GM23338 (cell line): ENCODE data around the gene TYRP1. TPM values are rescaled to one million over a fixed set of nuclear protein-coding genes. Genes with fewer than 3 reads are reported as not detected.

Experiments used
- ATAC-seq: fragments of 200-7000 bp; cut with Tn5 transposase; 3 replicates; pipeline ENCODE4 v1.9.1; 2020
- DNase-seq: peaks from one replicate; pipeline ENCODE4 v3.0.0-alpha.2; 2015; ENCODE audit warnings: low spot score
- H2AFZ ChIP-seq: fragments of 200-600 bp; sonication (generic); 2 replicates; pipeline ENCODE4 v1.8.0; 2016; ENCODE audit warnings: antibody characterized with exemption, mild to moderate bottlenecking, moderate library complexity
- H3F3A ChIP-seq: fragments of 200-600 bp; sonication (generic); replicated peaks from 2 replicates; pipeline ENCODE4 v1.8.0; 2017; ENCODE audit warnings: antibody characterized with exemption, mixed run types, low read depth
- H3K27ac ChIP-seq: fragments of 200-600 bp; sonication (generic); 2 replicates; pipeline ENCODE4 v1.6.1; 2016; ENCODE audit warnings: low read depth
- H3K27me3 ChIP-seq: fragments of 200-600 bp; sonication (generic); 2 replicates; pipeline ENCODE4 v1.8.0; 2016; ENCODE audit warnings: mild to moderate bottlenecking, mixed run types, moderate library complexity; ENCODE audit not compliant: insufficient read depth
- H3K36me3 ChIP-seq: fragments of 200-600 bp; sonication (generic); 2 replicates; pipeline ENCODE4 v1.8.0; 2016; ENCODE audit warnings: mild to moderate bottlenecking; ENCODE audit not compliant: insufficient read depth
- H3K4me1 ChIP-seq: fragments of 200-600 bp; sonication (generic); 2 replicates; pipeline ENCODE4 v1.8.0; 2016; ENCODE audit warnings: mild to moderate bottlenecking, moderate library complexity; ENCODE audit not compliant: insufficient read depth
- H3K4me2 ChIP-seq: fragments of 200-600 bp; sonication (generic); 2 replicates; pipeline ENCODE4 v1.7.1; 2017; ENCODE audit warnings: mixed run types
- H3K4me3 ChIP-seq: fragments of 200-600 bp; sonication (generic); 2 replicates; pipeline ENCODE4 v1.6.1; 2016; ENCODE audit warnings: mixed run types
- H3K79me2 ChIP-seq: fragments of 200-600 bp; sonication (generic); replicated peaks from 2 replicates; pipeline ENCODE4 v1.8.0; 2017; ENCODE audit warnings: mild to moderate bottlenecking; ENCODE audit not compliant: insufficient read depth
- H3K9me2 ChIP-seq: fragments of 200-600 bp; sonication (generic); 2 replicates; pipeline ENCODE4 v1.8.0; 2017; ENCODE audit not compliant: insufficient read depth
- H4K20me1 ChIP-seq: fragments of 200-600 bp; sonication (generic); replicated peaks from 2 replicates; pipeline ENCODE4 v1.8.0; 2017; ENCODE audit warnings: mild to moderate bottlenecking; ENCODE audit not compliant: insufficient read depth
- H3K27ac Mint-ChIP-seq: 2 replicates; pipeline ENCODE4 v1.8.0; 2020; ENCODE audit warnings: inconsistent platforms, mild to moderate bottlenecking, moderate library complexity, mixed read lengths
- H3K27me3 Mint-ChIP-seq: 3 replicates; pipeline ENCODE4 v1.8.0; 2022; ENCODE audit warnings: low read depth, mild to moderate bottlenecking, moderate library complexity, mixed read lengths, inconsistent platforms; ENCODE audit not compliant: insufficient read depth, poor library complexity
- H3K36me3 Mint-ChIP-seq: 3 replicates; pipeline ENCODE4 v1.8.0; 2021; ENCODE audit warnings: low read depth, mild to moderate bottlenecking, inconsistent platforms, moderate library complexity, mixed read lengths
- H3K4me1 Mint-ChIP-seq: 3 replicates; pipeline ENCODE4 v1.8.0; 2020; ENCODE audit warnings: mild to moderate bottlenecking, inconsistent platforms, mixed read lengths
- H3K4me3 Mint-ChIP-seq: 3 replicates; pipeline ENCODE4 v1.8.0; 2021; ENCODE audit warnings: moderate library complexity, mild to moderate bottlenecking, inconsistent platforms, mixed read lengths
- H3K9me3 Mint-ChIP-seq: 3 replicates; pipeline ENCODE4 v1.8.0; 2020; ENCODE audit warnings: moderate library complexity, mild to moderate bottlenecking, inconsistent platforms, mixed read lengths
- CREB1 ChIP-seq: fragments of 250-450 bp; sonication (Bioruptor Pico); IDR thresholded peaks from 2 replicates; pipeline ENCODE4 v1.5.0; 2020; ENCODE audit warnings: low read depth, mild to moderate bottlenecking, moderate library complexity
- EZH2 ChIP-seq: fragments of 200-600 bp; sonication (generic); IDR thresholded peaks from one replicate; pipeline ENCODE4 v1.8.0; 2017; ENCODE audit warnings: antibody characterized with exemption, mild to moderate bottlenecking, low read depth; ENCODE audit not compliant: unreplicated experiment
- EZH2phosphoT487 ChIP-seq: fragments of 200-600 bp; sonication (generic); IDR thresholded peaks from one replicate; pipeline ENCODE4 v1.8.1; 2018; ENCODE audit warnings: antibody characterized with exemption; ENCODE audit not compliant: unreplicated experiment
- JUNB ChIP-seq: IDR thresholded peaks from one replicate; pipeline ENCODE4 v1.6.1; 2016; ENCODE audit warnings: antibody characterized with exemption; ENCODE audit not compliant: unreplicated experiment
- NANOG ChIP-seq: IDR thresholded peaks from 2 replicates; pipeline ENCODE4 v1.6.1; 2016; ENCODE audit warnings: antibody characterized with exemption, borderline replicate concordance
- POLR2AphosphoS5 ChIP-seq: IDR thresholded peaks from 2 replicates; pipeline ENCODE4 v1.6.1; 2016; ENCODE audit warnings: antibody characterized with exemption, low read depth
- STAT1 ChIP-seq: IDR thresholded peaks from one replicate; pipeline ENCODE4 v1.6.1; 2016; ENCODE audit warnings: antibody characterized with exemption; ENCODE audit not compliant: unreplicated experiment
- ZNF114 ChIP-seq: fragments of 250-450 bp; sonication (Bioruptor Pico); IDR thresholded peaks from 2 replicates; pipeline ENCODE4 v1.5.0; 2020; ENCODE audit warnings: mild to moderate bottlenecking, moderate library complexity
- ZNF331 ChIP-seq: fragments of 250-450 bp; sonication (Bioruptor Pico); IDR thresholded peaks from 2 replicates; pipeline ENCODE4 v1.5.0; 2020; ENCODE audit warnings: low read depth, mild to moderate bottlenecking, moderate library complexity
- polyA plus RNA-seq: library from polyadenylated mRNA; unstranded; fragments of >200 nt; fragmentation: Nextera tagmentation; extraction: Ambion mirVana; gene quantifications from 2 replicates; pipeline ENCODE4 v1.2.1, GENCODE V29; 2016
- total RNA-seq: library from RNA; depleted of rRNA; stranded (reverse); fragments of >200 nt; shearing (Covaris generic); gene quantifications from 2 replicates; pipeline ENCODE4 v1.2.3, GENCODE V29; 2014
- TF ChIP-seq, protein P1 (sequence below), 2 experiments: fragments of 200-600 bp in 1 of 2; sonication (generic) in 1 of 2; conservative IDR thresholded peaks; 2 replicates each; pipeline versions ENCODE4 v1.5.1 to v1.6.1; 2016 to 2017; ENCODE audit warnings: antibody characterized with exemption in 2 of 2, low read depth in 2 of 2, mild to moderate bottlenecking in 2 of 2, moderate library complexity in 1 of 2
- TF ChIP-seq, protein P2 (sequence below): IDR thresholded peaks from 2 replicates; pipeline ENCODE4 v1.6.1; 2016; ENCODE audit warnings: antibody characterized with exemption
- TF ChIP-seq, protein P3 (sequence below): IDR thresholded peaks from one replicate; pipeline ENCODE4 v1.6.1; 2018; ENCODE audit warnings: antibody characterized with exemption; ENCODE audit not compliant: unreplicated experiment
- TF ChIP-seq, protein P4 (sequence below): fragments of 250-450 bp; sonication (Bioruptor Pico); IDR thresholded peaks from 2 replicates; pipeline ENCODE4 v1.5.0; 2020; ENCODE audit warnings: mild to moderate bottlenecking, moderate library complexity

Gene TYRP1
- total and polyA plus RNA-seq, 2 experiments from 2014 or later: not detected

DNA sequence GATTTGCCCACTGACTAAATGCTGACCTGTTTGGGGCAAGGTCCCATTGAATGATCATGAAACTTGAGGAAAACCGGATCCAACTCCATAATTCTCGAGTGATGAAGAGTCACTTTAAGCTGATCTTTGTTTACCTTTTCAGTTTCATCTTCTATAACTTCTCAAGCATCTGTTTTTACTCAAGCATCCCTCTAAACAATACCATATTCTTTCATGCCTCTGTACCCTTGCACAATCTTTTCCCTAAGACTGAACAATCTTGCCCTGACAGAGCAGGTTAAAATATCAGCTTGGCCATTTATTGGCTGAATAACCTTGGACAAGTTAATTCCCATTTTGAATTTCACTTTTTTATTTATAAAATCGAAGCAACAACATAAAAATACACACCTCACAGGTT is 39.8 kb downstream of the TYRP1 start:
- no peaks in the 10 kb centered on the region for H3K36me3 ChIP-seq

More for the DNA sequence above, 39.8 kb downstream of the TYRP1 start:
- Mint-ChIP-seq H3K4me3 (no peak overlapping the region), H3K27ac (no peak overlapping the region), H3K27me3 (no peaks in the 10 kb centered on the region), H3K9me3 (peaks cover 9% of the 10 kb centered on the region; the same call in 2 of the 3 replicates), H3K36me3 (peaks cover 3% of the 10 kb centered on the region; the same call in 1 of the 3 replicates), H3K4me1 (no peaks in the 10 kb centered on the region; the same call in 2 of the 3 replicates)
- Histone ChIP-seq H3K27ac (no peak overlapping the region), H3F3A (no peaks in the 10 kb centered on the region), H4K20me1 (no peaks in the 10 kb centered on the region), H3K9me2 (no peaks in the 10 kb centered on the region; the same call in 1 of the 2 replicates), H3K4me2 (no peak overlapping the region), H2AFZ (no peak overlapping the region), H3K4me1 (no peaks in the 10 kb centered on the region), H3K27me3 (no peaks in the 10 kb centered on the region), H3K79me2 (no peaks in the 10 kb centered on the region), H3K4me3 (no peak overlapping the region)
- DNase-seq (no peak), ATAC-seq (no peak)
- TF ChIP-seq, protein P1, sequence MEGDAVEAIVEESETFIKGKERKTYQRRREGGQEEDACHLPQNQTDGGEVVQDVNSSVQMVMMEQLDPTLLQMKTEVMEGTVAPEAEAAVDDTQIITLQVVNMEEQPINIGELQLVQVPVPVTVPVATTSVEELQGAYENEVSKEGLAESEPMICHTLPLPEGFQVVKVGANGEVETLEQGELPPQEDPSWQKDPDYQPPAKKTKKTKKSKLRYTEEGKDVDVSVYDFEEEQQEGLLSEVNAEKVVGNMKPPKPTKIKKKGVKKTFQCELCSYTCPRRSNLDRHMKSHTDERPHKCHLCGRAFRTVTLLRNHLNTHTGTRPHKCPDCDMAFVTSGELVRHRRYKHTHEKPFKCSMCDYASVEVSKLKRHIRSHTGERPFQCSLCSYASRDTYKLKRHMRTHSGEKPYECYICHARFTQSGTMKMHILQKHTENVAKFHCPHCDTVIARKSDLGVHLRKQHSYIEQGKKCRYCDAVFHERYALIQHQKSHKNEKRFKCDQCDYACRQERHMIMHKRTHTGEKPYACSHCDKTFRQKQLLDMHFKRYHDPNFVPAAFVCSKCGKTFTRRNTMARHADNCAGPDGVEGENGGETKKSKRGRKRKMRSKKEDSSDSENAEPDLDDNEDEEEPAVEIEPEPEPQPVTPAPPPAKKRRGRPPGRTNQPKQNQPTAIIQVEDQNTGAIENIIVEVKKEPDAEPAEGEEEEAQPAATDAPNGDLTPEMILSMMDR (conservative IDR thresholded peaks at IDR 0.05; ENCODE audit: low read depth in 2 of 2): no peak
- TF ChIP-seq NANOG (no peak), EZH2 (no peak), POLR2AphosphoS5 (no peak), ZNF114 (no peak), CREB1 (CRISPR knock-in tag) (no peak), EZH2phosphoT487 (no peak), STAT1 (no peak), ZNF331 (CRISPR knock-in tag) (no peak), JUNB (no peak)
- TF ChIP-seq, protein P2, sequence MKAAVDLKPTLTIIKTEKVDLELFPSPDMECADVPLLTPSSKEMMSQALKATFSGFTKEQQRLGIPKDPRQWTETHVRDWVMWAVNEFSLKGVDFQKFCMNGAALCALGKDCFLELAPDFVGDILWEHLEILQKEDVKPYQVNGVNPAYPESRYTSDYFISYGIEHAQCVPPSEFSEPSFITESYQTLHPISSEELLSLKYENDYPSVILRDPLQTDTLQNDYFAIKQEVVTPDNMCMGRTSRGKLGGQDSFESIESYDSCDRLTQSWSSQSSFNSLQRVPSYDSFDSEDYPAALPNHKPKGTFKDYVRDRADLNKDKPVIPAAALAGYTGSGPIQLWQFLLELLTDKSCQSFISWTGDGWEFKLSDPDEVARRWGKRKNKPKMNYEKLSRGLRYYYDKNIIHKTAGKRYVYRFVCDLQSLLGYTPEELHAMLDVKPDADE: no peak
- TF ChIP-seq, protein P3, sequence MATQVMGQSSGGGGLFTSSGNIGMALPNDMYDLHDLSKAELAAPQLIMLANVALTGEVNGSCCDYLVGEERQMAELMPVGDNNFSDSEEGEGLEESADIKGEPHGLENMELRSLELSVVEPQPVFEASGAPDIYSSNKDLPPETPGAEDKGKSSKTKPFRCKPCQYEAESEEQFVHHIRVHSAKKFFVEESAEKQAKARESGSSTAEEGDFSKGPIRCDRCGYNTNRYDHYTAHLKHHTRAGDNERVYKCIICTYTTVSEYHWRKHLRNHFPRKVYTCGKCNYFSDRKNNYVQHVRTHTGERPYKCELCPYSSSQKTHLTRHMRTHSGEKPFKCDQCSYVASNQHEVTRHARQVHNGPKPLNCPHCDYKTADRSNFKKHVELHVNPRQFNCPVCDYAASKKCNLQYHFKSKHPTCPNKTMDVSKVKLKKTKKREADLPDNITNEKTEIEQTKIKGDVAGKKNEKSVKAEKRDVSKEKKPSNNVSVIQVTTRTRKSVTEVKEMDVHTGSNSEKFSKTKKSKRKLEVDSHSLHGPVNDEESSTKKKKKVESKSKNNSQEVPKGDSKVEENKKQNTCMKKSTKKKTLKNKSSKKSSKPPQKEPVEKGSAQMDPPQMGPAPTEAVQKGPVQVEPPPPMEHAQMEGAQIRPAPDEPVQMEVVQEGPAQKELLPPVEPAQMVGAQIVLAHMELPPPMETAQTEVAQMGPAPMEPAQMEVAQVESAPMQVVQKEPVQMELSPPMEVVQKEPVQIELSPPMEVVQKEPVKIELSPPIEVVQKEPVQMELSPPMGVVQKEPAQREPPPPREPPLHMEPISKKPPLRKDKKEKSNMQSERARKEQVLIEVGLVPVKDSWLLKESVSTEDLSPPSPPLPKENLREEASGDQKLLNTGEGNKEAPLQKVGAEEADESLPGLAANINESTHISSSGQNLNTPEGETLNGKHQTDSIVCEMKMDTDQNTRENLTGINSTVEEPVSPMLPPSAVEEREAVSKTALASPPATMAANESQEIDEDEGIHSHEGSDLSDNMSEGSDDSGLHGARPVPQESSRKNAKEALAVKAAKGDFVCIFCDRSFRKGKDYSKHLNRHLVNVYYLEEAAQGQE: no peak
- TF ChIP-seq, protein P4, sequence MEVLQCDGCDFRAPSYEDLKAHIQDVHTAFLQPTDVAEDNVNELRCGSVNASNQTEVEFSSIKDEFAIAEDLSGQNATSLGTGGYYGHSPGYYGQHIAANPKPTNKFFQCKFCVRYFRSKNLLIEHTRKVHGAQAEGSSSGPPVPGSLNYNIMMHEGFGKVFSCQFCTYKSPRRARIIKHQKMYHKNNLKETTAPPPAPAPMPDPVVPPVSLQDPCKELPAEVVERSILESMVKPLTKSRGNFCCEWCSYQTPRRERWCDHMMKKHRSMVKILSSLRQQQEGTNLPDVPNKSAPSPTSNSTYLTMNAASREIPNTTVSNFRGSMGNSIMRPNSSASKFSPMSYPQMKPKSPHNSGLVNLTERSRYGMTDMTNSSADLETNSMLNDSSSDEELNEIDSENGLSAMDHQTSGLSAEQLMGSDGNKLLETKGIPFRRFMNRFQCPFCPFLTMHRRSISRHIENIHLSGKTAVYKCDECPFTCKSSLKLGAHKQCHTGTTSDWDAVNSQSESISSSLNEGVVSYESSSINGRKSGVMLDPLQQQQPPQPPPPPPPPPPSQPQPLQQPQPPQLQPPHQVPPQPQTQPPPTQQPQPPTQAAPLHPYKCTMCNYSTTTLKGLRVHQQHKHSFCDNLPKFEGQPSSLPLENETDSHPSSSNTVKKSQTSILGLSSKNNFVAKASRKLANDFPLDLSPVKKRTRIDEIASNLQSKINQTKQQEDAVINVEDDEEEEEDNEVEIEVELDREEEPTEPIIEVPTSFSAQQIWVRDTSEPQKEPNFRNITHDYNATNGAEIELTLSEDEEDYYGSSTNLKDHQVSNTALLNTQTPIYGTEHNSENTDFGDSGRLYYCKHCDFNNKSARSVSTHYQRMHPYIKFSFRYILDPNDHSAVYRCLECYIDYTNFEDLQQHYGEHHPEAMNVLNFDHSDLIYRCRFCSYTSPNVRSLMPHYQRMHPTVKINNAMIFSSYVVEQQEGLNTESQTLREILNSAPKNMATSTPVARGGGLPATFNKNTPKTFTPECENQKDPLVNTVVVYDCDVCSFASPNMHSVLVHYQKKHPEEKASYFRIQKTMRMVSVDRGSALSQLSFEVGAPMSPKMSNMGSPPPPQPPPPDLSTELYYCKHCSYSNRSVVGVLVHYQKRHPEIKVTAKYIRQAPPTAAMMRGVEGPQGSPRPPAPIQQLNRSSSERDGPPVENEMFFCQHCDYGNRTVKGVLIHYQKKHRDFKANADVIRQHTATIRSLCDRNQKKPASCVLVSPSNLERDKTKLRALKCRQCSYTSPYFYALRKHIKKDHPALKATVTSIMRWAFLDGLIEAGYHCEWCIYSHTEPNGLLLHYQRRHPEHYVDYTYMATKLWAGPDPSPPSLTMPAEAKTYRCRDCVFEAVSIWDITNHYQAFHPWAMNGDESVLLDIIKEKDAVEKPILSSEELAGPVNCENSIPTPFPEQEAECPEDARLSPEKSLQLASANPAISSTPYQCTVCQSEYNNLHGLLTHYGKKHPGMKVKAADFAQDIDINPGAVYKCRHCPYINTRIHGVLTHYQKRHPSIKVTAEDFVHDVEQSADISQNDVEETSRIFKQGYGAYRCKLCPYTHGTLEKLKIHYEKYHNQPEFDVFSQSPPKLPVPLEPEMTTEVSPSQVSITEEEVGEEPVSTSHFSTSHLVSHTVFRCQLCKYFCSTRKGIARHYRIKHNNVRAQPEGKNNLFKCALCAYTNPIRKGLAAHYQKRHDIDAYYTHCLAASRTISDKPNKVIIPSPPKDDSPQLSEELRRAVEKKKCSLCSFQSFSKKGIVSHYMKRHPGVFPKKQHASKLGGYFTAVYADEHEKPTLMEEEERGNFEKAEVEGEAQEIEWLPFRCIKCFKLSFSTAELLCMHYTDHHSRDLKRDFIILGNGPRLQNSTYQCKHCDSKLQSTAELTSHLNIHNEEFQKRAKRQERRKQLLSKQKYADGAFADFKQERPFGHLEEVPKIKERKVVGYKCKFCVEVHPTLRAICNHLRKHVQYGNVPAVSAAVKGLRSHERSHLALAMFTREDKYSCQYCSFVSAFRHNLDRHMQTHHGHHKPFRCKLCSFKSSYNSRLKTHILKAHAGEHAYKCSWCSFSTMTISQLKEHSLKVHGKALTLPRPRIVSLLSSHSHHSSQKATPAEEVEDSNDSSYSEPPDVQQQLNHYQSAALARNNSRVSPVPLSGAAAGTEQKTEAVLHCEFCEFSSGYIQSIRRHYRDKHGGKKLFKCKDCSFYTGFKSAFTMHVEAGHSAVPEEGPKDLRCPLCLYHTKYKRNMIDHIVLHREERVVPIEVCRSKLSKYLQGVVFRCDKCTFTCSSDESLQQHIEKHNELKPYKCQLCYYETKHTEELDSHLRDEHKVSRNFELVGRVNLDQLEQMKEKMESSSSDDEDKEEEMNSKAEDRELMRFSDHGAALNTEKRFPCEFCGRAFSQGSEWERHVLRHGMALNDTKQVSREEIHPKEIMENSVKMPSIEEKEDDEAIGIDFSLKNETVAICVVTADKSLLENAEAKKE (CRISPR knock-in tag): no peak
